Measurements from ENCODE around the gene PHYKPL. TPM values are rescaled to one million over a fixed set of nuclear protein-coding genes. Genes with fewer than 3 reads are reported as not detected.
A peak's percentile ranks its signal among the peaks of the same experiment; 100 is the strongest.

The PHYKPL gene
- total and polyA plus RNA-seq, 7 donors = 22.3 to 51.6 (median 43.4) TPM

DNA sequence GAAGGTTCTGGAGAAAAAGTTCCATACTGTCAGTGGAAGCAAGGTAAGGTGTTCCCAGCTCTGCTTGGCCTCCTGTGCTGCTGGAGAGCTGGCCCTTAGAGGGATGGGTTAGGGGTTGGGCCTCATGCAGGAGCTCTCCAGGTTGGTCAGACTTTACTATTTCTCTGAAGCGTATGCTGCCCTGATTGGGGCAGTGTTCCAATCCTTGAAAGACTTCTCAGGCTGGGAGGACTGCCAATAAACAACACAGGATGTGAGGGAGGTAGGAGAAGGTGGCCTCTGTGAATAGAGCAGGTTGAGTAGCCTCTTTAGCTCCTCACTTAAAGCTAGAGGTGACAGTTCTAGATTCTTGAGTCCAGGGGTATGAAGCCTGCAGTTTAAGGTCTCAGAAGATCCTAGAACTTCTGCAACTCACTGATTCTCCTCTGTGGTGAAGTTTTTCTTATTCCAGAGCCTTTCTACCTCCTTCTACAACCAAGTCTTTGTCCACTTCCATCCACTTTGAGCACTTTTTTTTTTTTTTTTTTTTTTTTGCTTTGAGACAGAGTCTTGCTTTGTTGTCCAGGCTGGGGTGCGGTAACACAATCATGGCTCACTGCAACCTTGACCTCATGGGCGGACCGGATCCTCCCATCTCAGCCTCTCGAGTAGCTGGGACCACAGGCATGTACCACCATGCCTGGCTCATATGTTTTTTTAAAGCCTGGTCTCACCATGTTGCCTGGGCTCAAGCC lies 25.3 kb downstream of the PHYKPL start:
- 62 to 70% (median 69%) methylated on average over 5 of the region's 5 CpGs for WGBS, 3 donors
- Histone ChIP-seq H3K4me3 (peak overlapping the region; percentile 95), H3K27me3 (ENCODE audit: insufficient read depth in 3 of 3, low read length in 2 of 3) (no peaks in the 10 kb centered on the region), H3K9me3 (no peaks in the 10 kb centered on the region), H3K27ac (peak overlapping the region; percentile 96), H3K4me1 (peaks cover 19% of the 10 kb centered on the region), H3K36me3 (ENCODE audit: insufficient read depth in 1 of 2, low read depth in 1 of 2) (peaks cover 21 to 67% of the 10 kb centered on the region in 2 donors)
- intact Hi-C loops (cut with DNase I) = loop anchor here in 1 of 2 donors (5.0 kb wide), 1 partner anchor 815 kb away; the partner anchor contains the start of gene ZNF879
- ATAC-seq (peak in 3 of 4 donors; percentile 6 to 19 (median 7)), DNase-seq (no peak)
- TF ChIP-seq, protein P1, sequence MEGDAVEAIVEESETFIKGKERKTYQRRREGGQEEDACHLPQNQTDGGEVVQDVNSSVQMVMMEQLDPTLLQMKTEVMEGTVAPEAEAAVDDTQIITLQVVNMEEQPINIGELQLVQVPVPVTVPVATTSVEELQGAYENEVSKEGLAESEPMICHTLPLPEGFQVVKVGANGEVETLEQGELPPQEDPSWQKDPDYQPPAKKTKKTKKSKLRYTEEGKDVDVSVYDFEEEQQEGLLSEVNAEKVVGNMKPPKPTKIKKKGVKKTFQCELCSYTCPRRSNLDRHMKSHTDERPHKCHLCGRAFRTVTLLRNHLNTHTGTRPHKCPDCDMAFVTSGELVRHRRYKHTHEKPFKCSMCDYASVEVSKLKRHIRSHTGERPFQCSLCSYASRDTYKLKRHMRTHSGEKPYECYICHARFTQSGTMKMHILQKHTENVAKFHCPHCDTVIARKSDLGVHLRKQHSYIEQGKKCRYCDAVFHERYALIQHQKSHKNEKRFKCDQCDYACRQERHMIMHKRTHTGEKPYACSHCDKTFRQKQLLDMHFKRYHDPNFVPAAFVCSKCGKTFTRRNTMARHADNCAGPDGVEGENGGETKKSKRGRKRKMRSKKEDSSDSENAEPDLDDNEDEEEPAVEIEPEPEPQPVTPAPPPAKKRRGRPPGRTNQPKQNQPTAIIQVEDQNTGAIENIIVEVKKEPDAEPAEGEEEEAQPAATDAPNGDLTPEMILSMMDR (IDR thresholded peaks at IDR 0.05) = no peak

DNA sequence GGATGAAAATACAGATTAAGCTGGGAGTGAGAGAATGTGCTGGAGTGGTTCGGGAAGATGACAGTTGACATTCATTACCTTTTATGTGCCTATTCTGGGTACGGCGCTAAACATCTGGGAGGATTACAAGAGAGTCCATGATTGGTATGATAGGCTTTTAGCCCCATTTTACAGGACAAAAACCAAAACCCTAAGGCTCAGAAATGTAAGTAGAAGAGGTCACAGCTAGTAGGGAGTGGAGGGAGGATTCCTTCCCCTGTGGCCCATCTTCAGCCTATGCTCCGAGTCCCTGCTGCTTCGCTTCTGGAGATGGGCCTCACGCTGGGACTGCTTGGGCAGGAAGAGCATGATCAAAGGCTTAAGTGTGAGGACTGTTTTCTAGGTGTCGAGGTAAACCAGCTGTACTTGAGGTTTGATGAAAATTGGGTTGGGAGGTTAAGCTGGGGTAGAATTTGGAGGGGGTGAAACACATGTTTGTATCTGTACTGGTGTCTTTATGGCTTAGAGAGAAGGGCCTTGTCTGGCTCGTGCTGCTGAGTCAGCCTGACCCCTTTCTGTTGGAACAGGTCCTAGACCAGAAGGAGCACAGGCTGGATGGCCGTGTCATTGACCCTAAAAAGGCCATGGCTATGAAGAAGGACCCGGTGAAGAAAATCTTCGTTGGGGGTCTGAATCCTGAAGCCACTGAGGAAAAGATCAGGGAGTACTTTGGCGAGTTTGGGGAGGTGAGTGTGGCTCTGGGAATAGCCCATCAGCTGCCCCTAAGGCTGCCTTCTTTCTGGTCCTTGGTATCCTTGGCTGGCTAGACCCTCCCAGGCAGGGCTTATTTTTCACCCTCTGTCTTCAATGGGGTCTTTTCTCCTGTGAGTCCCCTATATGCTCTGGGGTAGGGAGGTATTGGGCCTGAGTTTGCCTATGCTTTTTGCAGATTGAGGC lies 26.2 kb downstream of the PHYKPL start:
- peaks cover 19% of the 10 kb centered on the region for H3K4me1 ChIP-seq
- peaks cover 12 to 58% of the 10 kb centered on the region in 2 donors for H3K36me3 ChIP-seq (ENCODE audit: insufficient read depth in 1 of 2, low read depth in 1 of 2)
- TF ChIP-seq, protein P1 (IDR thresholded peaks at IDR 0.05) = no peak
- intact Hi-C loops (cut with DNase I) = loop anchor here in 1 of 2 donors (5.0 kb wide), 1 partner anchor 816 kb away; the partner anchor contains the start of gene ZNF879
- peak in 3 of 4 donors; percentile 35 to 51 (median 44) for ATAC-seq
- 49 to 58% (median 54%) methylated on average over 12 of the region's 12 CpGs for WGBS, 3 donors
- H3K9me3 ChIP-seq = no peaks in the 10 kb centered on the region
- peak overlapping the region; percentile 96 for H3K27ac ChIP-seq
- DNase-seq = no peak
- peak overlapping the region; percentile 95 for H3K4me3 ChIP-seq
- H3K27me3 ChIP-seq (ENCODE audit: insufficient read depth in 3 of 3, low read length in 2 of 3) = no peaks in the 10 kb centered on the region

DNA sequence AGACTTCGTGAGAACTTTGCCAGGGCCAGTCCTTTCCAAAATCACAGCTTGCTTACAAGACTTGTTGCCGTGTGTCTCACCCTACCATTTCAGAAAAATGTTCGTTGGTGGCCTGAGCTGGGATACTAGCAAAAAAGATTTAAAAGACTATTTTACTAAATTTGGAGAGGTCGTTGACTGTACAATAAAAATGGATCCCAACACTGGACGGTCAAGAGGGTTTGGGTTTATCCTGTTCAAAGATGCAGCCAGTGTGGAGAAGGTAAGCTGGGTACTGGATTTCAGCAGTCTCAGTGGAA lies 26.9 kb downstream of the PHYKPL start:
- DNase-seq (no peak), ATAC-seq (no peak)
- H3K9me3 ChIP-seq = no peaks in the 10 kb centered on the region
- H3K36me3 ChIP-seq (ENCODE audit: insufficient read depth in 1 of 2, low read depth in 1 of 2) = peaks cover 7 to 51% of the 10 kb centered on the region in 2 donors
- intact Hi-C loops (cut with DNase I) = loop anchor here in 1 of 2 donors (5.0 kb wide), 1 partner anchor 817 kb away; the partner anchor contains the start of gene ZNF879
- H3K27ac ChIP-seq = peak overlapping the region; percentile 96
- 7 to 17% (median 7%) methylated on average over 5 of the region's 5 CpGs for WGBS, 3 donors
- peak overlapping the region; percentile 95 for H3K4me3 ChIP-seq
- H3K27me3 ChIP-seq (ENCODE audit: insufficient read depth in 3 of 3, low read length in 2 of 3) = no peaks in the 10 kb centered on the region
- TF ChIP-seq, protein P1 (IDR thresholded peaks at IDR 0.05) = no peak
- peaks cover 19% of the 10 kb centered on the region for H3K4me1 ChIP-seq

DNA sequence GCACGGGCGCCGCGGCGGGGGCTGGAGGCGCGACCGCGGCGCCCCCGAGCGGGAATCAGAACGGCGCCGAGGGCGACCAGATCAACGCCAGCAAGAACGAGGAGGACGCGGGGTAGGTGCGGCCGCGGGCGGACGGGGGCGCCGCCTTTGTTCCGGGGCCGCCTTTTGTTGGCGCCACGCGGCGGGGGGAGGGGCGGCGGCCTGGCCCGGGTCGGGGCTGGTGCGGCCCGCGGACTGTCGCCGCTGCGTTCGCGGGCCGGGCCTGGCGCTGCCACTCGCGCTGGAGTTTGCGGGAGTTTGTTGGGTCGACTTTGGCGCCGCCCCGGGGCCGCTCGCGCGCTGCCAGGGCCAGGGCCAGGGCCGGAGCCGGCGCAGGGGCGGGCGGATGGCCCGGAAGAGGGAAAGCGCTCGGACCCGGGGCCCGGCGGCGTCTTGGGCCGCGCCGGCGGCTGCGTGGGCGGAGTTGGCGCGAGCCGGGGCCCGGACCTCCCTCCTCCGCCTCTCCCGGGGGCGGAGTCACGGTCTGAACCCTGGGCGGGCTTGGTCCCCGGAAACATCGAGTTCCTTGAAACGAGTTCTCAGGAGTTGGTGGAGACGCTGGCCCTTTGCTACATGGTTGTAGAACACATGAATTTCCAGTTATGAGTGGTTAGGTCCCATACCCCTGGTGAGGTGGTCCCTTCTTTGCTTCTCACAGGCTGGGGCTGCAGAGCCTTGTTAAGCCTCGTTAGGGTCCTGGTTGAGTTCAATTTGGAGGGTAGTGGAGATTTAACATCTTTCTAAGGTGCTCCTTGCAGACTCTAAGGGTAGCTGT lies 27.5 kb downstream of the PHYKPL start:
- H3K36me3 ChIP-seq (ENCODE audit: insufficient read depth in 1 of 2, low read depth in 1 of 2) = peaks cover 7 to 45% of the 10 kb centered on the region in 2 donors
- peaks cover 19% of the 10 kb centered on the region for H3K4me1 ChIP-seq
- 1% methylated on average over 55 to 90 of the region's 90 CpGs for WGBS, 3 donors
- no peaks in the 10 kb centered on the region for H3K9me3 ChIP-seq
- no peaks in the 10 kb centered on the region for H3K27me3 ChIP-seq (ENCODE audit: insufficient read depth in 3 of 3, low read length in 2 of 3)
- ATAC-seq (peak; percentile 48 to 57 (median 52)), DNase-seq (peak; percentile 86 to 88)
- intact Hi-C loops (cut with DNase I) = loop anchor here in 1 of 2 donors (5.0 kb wide), 1 partner anchor 817 kb away; the partner anchor contains the start of gene ZNF879
- TF ChIP-seq, protein P1 (IDR thresholded peaks at IDR 0.05) = no peak
- H3K27ac ChIP-seq = peak overlapping the region; percentile 96
- H3K4me3 ChIP-seq = peak overlapping the region; percentile 95

Measured in psoas muscle (tissue), 8 donors.